NCI-H1048 (cell line): Measurements from ENCODE around the gene EDNRA.

Experiments used
- DNase-seq: peaks from one replicate; lab custom pipeline; 2025; lab: John Stamatoyannopoulos, UW

The EDNRA gene

DNA sequence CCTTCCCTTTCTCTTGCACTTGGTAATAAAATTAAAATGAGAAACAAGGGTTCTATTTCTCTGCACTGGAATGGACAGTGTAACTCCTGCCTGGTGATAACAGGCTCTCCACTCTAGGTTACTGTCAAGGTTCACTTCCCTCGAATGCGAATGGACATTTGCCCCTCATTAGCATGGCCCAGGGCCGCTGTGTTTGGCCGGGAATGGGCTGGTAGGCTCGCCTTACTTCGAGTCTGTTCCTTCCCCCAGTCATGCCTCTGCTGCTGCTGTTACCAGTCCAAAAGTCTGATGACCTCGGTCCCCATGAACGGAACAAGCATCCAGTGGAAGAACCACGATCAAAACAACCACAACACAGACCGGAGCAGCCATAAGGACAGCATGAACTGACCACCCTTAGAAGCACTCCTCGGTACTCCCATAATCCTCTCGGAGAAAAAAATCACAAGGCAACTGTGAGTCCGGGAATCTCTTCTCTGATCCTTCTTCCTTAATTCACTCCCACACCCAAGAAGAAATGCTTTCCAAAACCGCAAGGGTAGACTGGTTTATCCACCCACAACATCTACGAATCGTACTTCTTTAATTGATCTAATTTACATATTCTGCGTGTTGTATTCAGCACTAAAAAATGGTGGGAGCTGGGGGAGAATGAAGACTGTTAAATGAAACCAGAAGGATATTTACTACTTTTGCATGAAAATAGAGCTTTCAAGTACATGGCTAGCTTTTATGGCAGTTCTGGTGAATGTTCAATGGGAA lies 61.5 kb downstream of the EDNRA start:
- DNase-seq = no peak

DNA sequence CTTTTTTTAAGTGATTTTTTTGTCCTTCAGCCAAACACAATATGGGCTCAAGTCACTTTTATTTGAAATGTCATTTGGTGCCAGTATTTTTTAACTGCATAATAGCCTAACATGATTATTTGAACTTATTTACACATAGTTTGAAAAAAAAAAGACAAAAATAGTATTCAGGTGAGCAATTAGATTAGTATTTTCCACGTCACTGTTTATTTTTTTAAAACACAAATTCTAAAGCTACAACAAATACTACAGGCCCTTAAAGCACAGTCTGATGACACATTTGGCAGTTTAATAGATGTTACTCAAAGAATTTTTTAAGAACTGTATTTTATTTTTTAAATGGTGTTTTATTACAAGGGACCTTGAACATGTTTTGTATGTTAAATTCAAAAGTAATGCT lies 62.1 kb downstream of the EDNRA start:
- no peak for DNase-seq

DNA sequence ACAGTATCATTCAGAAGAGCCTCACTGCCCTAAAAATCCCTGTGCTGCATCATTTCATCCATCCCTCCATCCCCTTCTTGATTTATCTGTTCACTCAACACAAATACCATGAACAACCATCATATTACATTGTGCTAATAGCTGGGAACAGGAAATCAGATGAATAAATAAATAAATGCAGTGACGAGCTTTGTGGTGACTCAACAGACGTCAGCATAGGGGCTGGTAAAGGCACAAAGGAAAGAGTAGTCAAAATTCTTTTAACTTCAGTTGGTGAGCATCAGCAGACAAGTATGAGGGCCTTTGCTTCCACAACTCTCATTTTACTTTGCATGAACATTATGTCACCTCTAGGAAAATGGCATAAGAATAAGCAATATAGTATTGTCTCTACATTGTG lies 65.5 kb downstream of the EDNRA start:
- no peak for DNase-seq

GRCh38 chr4:147547314-147548056 lies 66.6 kb downstream of the EDNRA start:
- DNase-seq = no peak

- no peak for DNase-seq
Observed at GRCh38 chr4:147548256-147548655, 67.4 kb downstream of the EDNRA start.

DNA sequence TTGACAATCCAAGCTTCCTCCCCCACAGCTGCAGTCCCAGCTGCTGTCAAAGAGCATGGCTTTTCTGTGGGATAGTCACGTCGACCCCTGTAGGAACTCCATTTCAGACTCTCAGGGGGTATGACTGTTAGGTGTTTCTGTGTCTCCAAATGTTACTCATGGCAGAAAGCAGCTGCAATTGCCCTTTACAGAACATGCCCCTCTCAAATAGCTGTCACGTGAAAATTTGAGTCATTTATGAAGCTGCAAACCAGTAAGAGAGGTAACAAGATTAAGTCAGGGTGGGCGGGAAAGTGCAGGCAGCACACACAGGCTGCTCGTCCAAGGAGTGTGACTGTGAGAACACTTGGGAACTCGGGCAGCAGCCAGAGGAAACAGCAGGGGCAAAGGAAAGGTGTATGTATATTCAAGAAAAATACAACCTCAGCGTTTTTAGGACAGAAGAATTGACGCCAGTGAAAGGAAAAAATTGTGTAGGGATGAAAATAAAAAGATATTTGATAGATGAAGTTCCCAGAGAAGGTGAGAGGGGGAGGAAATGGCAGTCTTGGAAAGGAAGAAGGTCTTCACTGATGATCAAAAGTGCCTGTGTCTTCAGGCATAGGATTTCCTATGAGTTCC lies 69.8 kb downstream of the EDNRA start:
- DNase-seq = no peak

DNA sequence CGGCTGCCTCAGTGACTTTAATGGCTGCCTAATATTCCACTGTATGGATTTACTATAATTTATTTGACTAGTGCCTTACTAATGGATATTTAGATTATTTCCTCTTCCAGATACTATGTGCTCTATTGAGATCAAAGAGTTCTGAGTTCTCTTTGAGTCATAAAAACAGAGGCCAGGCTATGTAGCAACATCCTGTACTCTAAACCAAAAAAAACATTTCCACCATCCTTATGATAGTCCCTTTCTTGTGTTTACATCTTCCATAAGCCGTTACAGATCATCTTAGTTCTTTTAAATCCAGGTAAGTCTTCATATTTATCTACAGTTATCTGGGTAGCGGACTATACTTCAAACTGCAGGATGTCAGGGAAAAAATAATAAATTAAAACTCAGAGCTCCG lies 79.7 kb downstream of the EDNRA start:
- DNase-seq = no peak

- no peak for DNase-seq
Observed at GRCh38 chr4:147566762-147567161, 85.9 kb downstream of the EDNRA start.

- DNase-seq = no peak
Observed at GRCh38 chr4:147567276-147567675, 86.4 kb downstream of the EDNRA start.

DNA sequence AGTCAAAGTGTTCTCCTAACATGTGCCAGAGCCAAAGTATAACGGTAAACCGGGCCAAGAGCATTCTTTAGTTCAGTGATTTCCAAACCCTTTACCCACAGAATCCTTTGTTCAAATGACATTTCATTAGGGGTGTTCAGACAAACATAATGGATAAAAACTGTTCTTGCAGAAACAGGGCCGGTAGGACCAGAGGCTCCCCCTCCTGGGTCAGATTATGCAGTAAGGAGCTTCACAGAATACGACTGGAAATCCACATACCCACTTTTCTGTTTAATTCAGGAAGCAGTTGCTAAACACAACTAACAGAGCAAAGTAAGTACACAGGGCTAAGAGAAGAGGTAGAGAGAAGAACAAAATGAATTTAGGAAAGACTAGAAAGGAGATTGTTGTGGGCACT lies 89.7 kb downstream of the EDNRA start:
- DNase-seq = no peak

GRCh38 chr4:147571036-147571770 lies 90.3 kb downstream of the EDNRA start:
- no peak for DNase-seq

- DNase-seq = no peak
Observed at GRCh38 chr4:147576084-147576483, 95.2 kb downstream of the EDNRA start.

DNA sequence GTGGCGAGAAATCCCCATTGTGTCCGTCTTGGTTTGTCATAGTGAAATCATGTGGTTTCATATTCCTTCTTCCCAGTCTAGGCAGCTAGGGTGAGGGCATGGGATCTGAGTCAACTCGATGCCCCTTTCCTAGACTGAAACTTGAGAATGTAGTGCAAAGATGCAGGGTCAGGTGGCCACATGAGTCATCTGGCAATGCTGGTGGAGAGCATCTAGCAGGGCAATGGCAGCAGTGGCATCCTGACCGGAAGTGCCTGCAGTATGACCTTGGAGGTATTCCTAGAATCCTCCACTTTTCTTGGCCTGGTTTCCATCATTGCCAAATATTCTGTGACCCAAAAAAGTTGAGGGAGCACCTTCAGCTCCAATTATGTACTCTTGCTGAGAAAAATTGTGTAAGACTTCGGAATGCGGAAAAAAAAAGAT lies 97.2 kb downstream of the EDNRA start:
- no peak for DNase-seq

- no peak for DNase-seq
Observed at GRCh38 chr4:147578593-147578992, 97.7 kb downstream of the EDNRA start.

DNA sequence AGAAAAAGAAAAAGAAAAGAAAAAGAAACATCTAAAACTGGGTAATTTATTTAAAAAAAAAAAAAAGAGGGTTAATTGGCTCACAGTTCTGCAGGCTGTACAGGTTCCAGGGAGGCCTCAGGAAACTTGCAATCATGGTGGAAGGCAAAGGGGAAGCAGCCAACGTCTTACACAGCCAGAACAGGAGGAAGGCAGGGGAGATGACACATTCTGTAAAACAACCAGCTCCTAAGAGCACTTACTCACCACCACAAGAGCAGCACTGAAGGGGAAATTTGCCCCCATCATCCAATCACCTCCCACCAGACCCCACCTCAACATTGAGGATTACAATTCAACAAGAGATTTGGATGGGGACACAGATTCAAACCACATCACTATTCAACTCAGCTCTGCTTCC lies 99.5 kb downstream of the EDNRA start:
- no peak for DNase-seq

DNA sequence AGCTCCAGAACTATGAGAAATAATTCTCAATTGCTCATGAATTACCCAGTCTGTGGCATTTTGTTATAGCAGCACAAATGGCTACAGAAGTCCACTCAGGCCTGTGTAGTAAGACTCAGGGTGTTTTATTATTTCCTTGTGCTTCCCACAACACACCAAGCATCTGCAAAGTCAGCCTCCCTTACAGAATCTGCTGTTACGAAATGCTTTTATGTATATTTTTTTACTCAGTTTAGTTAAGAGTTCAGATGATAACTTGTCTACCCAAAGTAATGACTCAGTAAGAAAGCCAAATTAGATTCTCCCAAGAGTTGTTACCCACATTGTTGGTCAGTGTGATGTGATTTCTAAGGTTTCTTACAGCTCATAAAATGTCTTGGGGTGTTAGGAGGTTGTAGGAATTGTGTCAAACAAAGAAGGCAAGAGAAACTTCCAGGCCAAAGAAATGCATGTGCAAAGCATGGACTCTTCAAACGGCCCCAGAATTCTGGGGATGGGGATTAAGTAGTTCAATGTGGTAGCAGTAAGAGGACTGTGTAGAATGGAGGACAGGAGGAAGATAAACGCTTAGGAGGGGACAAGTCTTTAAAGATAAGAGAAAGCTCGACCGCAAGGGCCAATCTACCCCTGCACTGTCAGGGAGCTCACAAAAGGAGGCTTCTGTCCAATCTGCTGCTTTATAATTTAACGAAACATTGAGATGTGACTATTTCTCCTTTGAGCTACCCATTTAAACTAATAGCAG lies 100.9 kb downstream of the EDNRA start:
- no peak for DNase-seq

DNA sequence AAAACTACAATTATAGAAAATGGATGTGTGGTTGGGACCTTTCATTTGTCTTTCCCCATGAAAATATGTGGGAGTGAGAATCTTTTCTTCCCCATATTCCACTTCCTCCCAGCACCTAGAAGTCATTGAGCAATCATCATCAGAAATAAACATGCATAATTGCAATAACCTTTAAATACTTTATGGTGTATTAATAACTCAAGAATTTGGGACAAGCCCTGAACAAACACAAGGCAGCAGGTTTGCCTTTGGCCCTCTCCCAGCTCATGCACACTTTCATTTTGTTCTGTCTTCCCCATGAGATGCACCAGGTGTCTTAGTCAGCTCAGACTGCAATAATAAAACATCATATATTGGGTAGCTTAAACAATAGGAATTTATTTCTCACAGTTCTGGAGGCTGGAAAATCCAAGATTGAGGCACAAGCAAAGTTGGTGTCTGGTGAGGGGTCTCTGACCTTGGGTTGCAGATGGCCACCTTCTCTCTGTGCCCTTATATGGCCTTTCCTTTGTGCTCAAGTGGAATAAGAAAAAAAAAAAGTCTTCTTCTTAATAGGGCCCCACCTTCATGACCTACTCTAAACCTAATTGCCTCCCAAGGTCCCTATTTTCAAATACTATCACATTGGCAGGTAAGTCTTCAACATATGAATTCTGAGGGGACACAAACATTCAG lies 101.6 kb downstream of the EDNRA start:
- no peak for DNase-seq

- DNase-seq = no peak
Observed at GRCh38 chr4:147583876-147584275, 103.0 kb downstream of the EDNRA start.

GRCh38 chr4:147586032-147586431 lies 105.1 kb downstream of the EDNRA start:
- no peak for DNase-seq

GRCh38 chr4:147586637-147587036 lies 105.7 kb downstream of the EDNRA start:
- DNase-seq = no peak

DNA sequence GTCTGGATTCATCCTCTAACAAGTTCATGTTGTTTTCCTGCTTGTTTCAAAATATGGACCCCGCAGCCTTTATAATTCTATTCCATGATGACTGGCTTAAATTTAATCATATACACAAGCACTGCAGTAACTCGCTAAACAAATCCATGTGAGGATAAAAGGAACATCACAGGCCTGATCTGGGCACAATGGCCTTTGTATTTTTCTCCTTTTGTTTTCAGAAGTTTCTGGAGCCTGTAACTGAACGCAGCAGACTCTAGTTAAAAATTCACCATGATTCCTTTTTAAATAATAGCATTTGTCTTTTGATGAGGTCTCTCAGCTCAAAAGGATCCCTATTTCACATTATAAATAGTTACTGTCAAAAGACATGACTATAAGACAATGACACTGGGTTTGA lies 106.1 kb downstream of the EDNRA start:
- no peak for DNase-seq
